ENCODE results near the gene CRACR2A. TPM values are rescaled to one million over a fixed set of nuclear protein-coding genes. Genes with fewer than 3 reads are reported as not detected.

CRACR2A gene
- total RNA-seq, 4 donors from 2014 or later: 0.91 to 2.3 (median 1.9) TPM

GRCh38 chr12:3727354-3727753 lies 25.6 kb downstream of the CRACR2A start:
- H3K27ac ChIP-seq: no peak overlapping the region
- intact Hi-C loops (cut with DNase I): no loop called here
- WGBS, 2 donors: 88 to 89% methylated on average over 8 of the region's 8 CpGs

GRCh38 chr12:3726456-3726855 lies 26.5 kb downstream of the CRACR2A start:
- no peak for TF ChIP-seq POLR2A (IDR thresholded peaks at IDR 0.05)
- H3K4me3 ChIP-seq: no peak overlapping the region
- DNase-seq: no peak
- H3K36me3 ChIP-seq: no peaks in the 10 kb centered on the region
- intact Hi-C loops (cut with DNase I): no loop called here
- H3K27ac ChIP-seq: no peak overlapping the region
- H3K9me3 ChIP-seq: no peaks in the 10 kb centered on the region
- WGBS, 2 donors: 24 to 34% methylated on average over 6 of the region's 6 CpGs
- H3K27me3 ChIP-seq: no peaks in the 10 kb centered on the region
- H3K4me1 ChIP-seq: peaks cover 0 to 21% (median 0%) of the 10 kb centered on the region in 3 donors

More at GRCh38 chr12:3727354-3727753, 25.6 kb downstream of the CRACR2A start:
- DNase-seq: no peak
- Histone ChIP-seq H3K4me3 (no peak overlapping the region), H3K36me3 (no peaks in the 10 kb centered on the region), H3K4me1 (peaks cover 0 to 21% (median 0%) of the 10 kb centered on the region in 3 donors), H3K27me3 (no peaks in the 10 kb centered on the region), H3K9me3 (no peaks in the 10 kb centered on the region)
- TF ChIP-seq CTCF (IDR thresholded peaks at IDR 0.05) (no peak), POLR2A (IDR thresholded peaks at IDR 0.05) (no peak)

GRCh38 chr12:3725388-3726115 lies 27.4 kb downstream of the CRACR2A start:
- TF ChIP-seq CTCF (IDR thresholded peaks at IDR 0.05) (no peak), POLR2A (IDR thresholded peaks at IDR 0.05) (no peak)
- no peak for DNase-seq
- intact Hi-C loops (cut with DNase I): no loop called here
- Histone ChIP-seq H3K4me1 (peaks cover 0 to 21% (median 0%) of the 10 kb centered on the region in 3 donors), H3K36me3 (no peaks in the 10 kb centered on the region), H3K27ac (peak overlapping the region in 1 of 4 donors; percentile 3), H3K27me3 (no peaks in the 10 kb centered on the region), H3K9me3 (no peaks in the 10 kb centered on the region), H3K4me3 (no peak overlapping the region)
- 50 to 53% methylated on average over 6 of the region's 6 CpGs for WGBS, 2 donors

GRCh38 chr12:3723916-3724805 lies 28.7 kb downstream of the CRACR2A start:
- no peak overlapping the region for H3K4me3 ChIP-seq
- WGBS, 2 donors: 88 to 92% methylated on average over 13 to 14 of the region's 14 CpGs
- peaks cover 0 to 21% (median 0%) of the 10 kb centered on the region in 3 donors for H3K4me1 ChIP-seq
- no peak for DNase-seq
- H3K27me3 ChIP-seq: no peaks in the 10 kb centered on the region
- intact Hi-C loops (cut with DNase I): no loop called here
- no peaks in the 10 kb centered on the region for H3K36me3 ChIP-seq
- H3K27ac ChIP-seq: no peak overlapping the region
- TF ChIP-seq POLR2A (IDR thresholded peaks at IDR 0.05): no peak
- no peak for TF ChIP-seq CTCF (IDR thresholded peaks at IDR 0.05)
- no peaks in the 10 kb centered on the region for H3K9me3 ChIP-seq

GRCh38 chr12:3722368-3722767 lies 30.5 kb downstream of the CRACR2A start:
- no peak for DNase-seq
- no peaks in the 10 kb centered on the region for H3K36me3 ChIP-seq
- TF ChIP-seq CTCF (IDR thresholded peaks at IDR 0.05) (no peak), POLR2A (IDR thresholded peaks at IDR 0.05) (no peak)
- intact Hi-C loops (cut with DNase I): no loop called here
- H3K27ac ChIP-seq: no peak overlapping the region
- peaks cover 0 to 16% (median 0%) of the 10 kb centered on the region in 3 donors for H3K4me1 ChIP-seq
- 84 to 89% methylated on average over 6 of the region's 6 CpGs for WGBS, 2 donors
- no peak overlapping the region for H3K4me3 ChIP-seq
- H3K27me3 ChIP-seq: no peaks in the 10 kb centered on the region
- H3K9me3 ChIP-seq: no peaks in the 10 kb centered on the region
